Aorta (tissue), 5 donors: Measurements from ENCODE around the gene UMODL1. TPM values are rescaled to one million over a fixed set of nuclear protein-coding genes. Genes with fewer than 3 reads are reported as not detected.

Experiments
- ATAC-seq: fragments of 200-7000 bp; cut with Tn5 transposase; one replicate; pipeline ENCODE4 v1.9.1; 2022; ENCODE audit warnings: moderate library complexity; ENCODE audit not compliant: low FRiP score
- DNase-seq, 2 donors: peaks; one replicate each; pipeline ENCODE4 v3.0.0-alpha.2; 2020
- H3K27ac ChIP-seq, 2 donors: one replicate each; pipeline ENCODE4 v1.5.1; 2013; ENCODE audit warnings: low read length in 2 of 2, mild to moderate bottlenecking in 2 of 2, moderate library complexity in 2 of 2, control low read depth in 1 of 2, inconsistent platforms in 1 of 2, low read depth in 1 of 2
- H3K27me3 ChIP-seq, 2 donors: one replicate each; pipeline ENCODE4 v1.6.1; 2013; ENCODE audit warnings: control low read depth in 1 of 2, low read length in 1 of 2, mild to moderate bottlenecking in 1 of 2, moderate library complexity in 1 of 2; ENCODE audit not compliant: insufficient read depth in 2 of 2, control insufficient read depth in 1 of 2
- H3K36me3 ChIP-seq, 2 donors: one replicate each; pipeline ENCODE4 v1.6.1; 2013; ENCODE audit warnings: control low read depth in 1 of 2, low read length in 1 of 2, mild to moderate bottlenecking in 1 of 2; ENCODE audit not compliant: insufficient read depth in 2 of 2, control insufficient read depth in 1 of 2
- H3K4me1 ChIP-seq, 2 donors: one replicate each; pipeline ENCODE4 v1.6.1; 2013; ENCODE audit warnings: low read length in 2 of 2, control low read depth in 1 of 2, mild to moderate bottlenecking in 1 of 2, moderate library complexity in 1 of 2; ENCODE audit not compliant: insufficient read depth in 2 of 2, control insufficient read depth in 1 of 2
- H3K4me3 ChIP-seq, 2 donors: one replicate each; pipeline ENCODE4 v1.5.1; 2013; ENCODE audit warnings: low read length in 2 of 2, control low read depth in 1 of 2, mild to moderate bottlenecking in 1 of 2
- H3K9me3 ChIP-seq: one replicate; pipeline ENCODE4 v1.6.1; 2013; ENCODE audit warnings: mild to moderate bottlenecking, low read length; ENCODE audit not compliant: control insufficient read depth
- WGBS, 2 donors: extraction: QIAGEN DNeasy Blood & Tissue Kit; methylation state at CpG; one replicate each; pipeline ENCODE4 v1.1.7; 2013; 5-methylcytosine and 5-hydroxymethylcytosine counted together
- intact Hi-C, 2 donors: fragments of 100-400 bp; cut with DNase I; formaldehyde crosslinking; loops; one replicate each; pipeline versions ENCODE4 v1.14.2 to v1.15.0; 2022
- polyA plus RNA-seq, 2 donors: library from polyadenylated mRNA; stranded (reverse); fragments of 200-250 nt; gene quantifications; one replicate each; pipeline ENCODE4 v1.2.3, GENCODE V29; 2013
- total RNA-seq, 2 donors: library from RNA; stranded (reverse); fragmentation: NEBNext Ultra II Directional; extraction: Animal tissue kit (Norgen Biotek cat#: 25700); gene quantifications; one replicate each; pipeline ENCODE4 v1.2.1, GENCODE V29; 2021
- donor health status: healthy with polysubstance abuse.
- donor health status: Bipolar disorder and iron deficiency.
- donor health status: DM: no; HTN: no; CAD: no.
- donor health status: DM: no; HTN: no; CAD: no.
- donor health status: DM: yes; HTN: yes; CAD: no.

Gene UMODL1
- total and polyA plus RNA-seq, 4 donors = 0.45 TPM; not detected in 3

DNA sequence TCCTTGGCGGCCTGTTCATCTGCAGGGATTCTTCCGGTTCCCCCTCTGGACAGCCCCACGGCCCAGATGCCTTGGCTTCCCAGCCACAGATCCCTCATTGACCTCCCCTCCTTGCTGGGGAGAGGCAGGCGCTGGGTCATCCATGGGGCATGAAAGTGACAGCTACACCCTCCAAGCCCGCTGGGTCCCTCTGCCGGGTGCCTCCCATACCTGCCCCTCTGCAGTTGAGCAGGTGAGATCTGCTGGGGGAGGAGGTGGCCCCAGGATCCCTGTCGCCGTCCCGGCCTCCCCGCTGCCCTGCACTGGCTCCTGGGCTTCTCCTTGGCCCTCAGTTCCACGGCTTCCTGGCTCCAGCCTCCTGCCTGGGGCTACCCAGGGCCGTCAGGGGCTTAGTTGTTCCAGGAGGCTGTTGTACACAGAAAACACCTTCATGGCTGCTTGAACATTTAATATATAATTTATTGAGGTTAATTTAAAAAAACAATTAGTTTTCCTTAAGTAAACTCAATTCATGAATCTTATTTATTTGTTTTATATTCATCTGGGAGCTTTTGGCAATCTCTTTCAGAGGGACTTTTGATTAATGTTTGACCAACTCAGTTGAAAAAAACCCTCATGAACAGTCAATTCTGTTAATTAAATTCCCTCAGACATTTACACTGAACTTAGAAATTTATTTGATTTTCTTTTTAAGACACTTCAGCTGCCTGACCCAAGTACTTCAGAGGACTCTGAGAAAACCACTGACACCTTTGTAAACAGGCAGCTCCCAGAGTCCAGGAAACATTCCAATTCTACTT is 80.2 kb downstream of the UMODL1 start:
- Histone ChIP-seq H3K4me3 (no peak overlapping the region), H3K27ac (no peak overlapping the region), H3K9me3 (no peaks in the 10 kb centered on the region), H3K27me3 (no peaks in the 10 kb centered on the region), H3K4me1 (no peaks in the 10 kb centered on the region), H3K36me3 (no peaks in the 10 kb centered on the region)
- ATAC-seq (no peak), DNase-seq (no peak)
- intact Hi-C loops = no loop called here
- WGBS, 2 donors = 71 to 76% methylated on average over 12 of the region's 12 CpGs

DNA sequence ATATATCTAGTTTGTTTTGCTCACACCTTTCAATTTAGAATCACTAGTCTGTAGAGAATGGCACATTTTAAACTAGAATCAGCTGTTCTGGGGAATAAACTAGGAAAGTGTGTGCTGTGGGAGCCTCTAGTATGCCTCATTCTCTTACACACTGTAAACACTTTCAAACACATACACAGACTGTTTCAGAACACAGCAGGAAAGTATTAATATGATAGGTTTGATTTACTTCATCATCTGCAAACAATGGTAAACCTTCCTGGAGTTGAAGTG is 80.8 kb downstream of the UMODL1 start:
- Histone ChIP-seq H3K4me1 (no peaks in the 10 kb centered on the region), H3K36me3 (no peaks in the 10 kb centered on the region), H3K9me3 (no peaks in the 10 kb centered on the region), H3K27me3 (no peaks in the 10 kb centered on the region), H3K27ac (no peak overlapping the region), H3K4me3 (no peak overlapping the region)
- intact Hi-C loops = no loop called here
- ATAC-seq (no peak), DNase-seq (no peak)

DNA sequence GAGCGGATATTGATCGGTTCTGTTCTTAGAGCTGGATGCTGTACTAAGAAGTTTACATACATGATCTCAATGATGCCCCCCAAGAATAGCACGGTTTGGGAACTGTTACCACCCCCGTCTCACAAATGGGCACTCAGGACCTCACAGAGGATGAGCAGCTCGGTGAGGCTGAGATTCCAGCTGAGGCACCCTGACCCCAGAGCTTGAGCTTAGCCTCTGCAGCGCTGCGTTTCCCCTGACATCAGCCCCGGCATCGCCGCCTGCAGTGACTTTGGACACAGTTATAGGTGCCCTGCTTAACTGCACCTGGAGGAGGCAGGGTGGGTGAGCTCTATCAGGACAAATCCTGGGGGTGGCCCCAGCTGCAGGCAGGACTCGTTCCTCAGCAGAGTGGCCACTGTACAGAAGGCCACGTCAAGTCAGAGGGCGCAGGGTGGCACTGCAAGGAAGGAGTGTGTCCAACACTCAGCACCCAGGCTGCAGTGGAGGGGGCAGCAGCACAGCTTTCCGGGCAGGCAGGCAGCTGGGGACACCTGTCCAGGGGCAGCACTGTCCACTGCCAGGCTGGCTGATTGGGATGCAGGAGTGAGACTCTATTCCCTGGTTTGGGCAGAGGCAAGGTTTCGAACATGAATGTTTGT is 82.0 kb downstream of the UMODL1 start:
- no peak overlapping the region for H3K4me3 ChIP-seq
- DNase-seq = no peak
- H3K9me3 ChIP-seq = no peaks in the 10 kb centered on the region
- no peak for ATAC-seq
- no peaks in the 10 kb centered on the region for H3K27me3 ChIP-seq
- 91 to 93% methylated on average over 15 of the region's 15 CpGs for WGBS, 2 donors
- no peaks in the 10 kb centered on the region for H3K36me3 ChIP-seq
- intact Hi-C loops = no loop called here
- H3K27ac ChIP-seq = no peak overlapping the region
- H3K4me1 ChIP-seq = no peaks in the 10 kb centered on the region

DNA sequence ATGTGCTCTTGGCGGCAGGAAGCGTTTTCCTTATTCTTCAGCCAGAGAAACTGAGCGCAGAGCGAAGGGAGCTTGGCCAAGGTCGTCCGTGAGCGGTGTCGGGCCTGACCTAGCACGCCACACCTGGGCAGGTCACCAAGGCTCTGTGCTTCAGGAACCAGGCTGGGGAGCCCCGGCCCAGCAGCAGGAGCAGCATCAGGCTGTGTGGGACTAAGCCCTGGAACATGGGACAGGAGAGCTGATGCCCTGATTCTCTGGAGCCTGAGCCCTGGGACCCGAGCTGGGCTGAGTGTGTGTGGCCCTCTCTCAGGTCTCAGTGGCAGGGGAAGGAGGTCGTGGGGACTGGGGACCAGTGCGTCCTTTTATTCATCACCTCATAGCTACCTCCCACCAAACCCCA is 82.6 kb downstream of the UMODL1 start:
- 88 to 90% methylated on average over 13 of the region's 13 CpGs for WGBS, 2 donors
- Histone ChIP-seq H3K27ac (no peak overlapping the region), H3K4me1 (no peaks in the 10 kb centered on the region), H3K27me3 (no peaks in the 10 kb centered on the region), H3K36me3 (no peaks in the 10 kb centered on the region), H3K4me3 (no peak overlapping the region), H3K9me3 (no peaks in the 10 kb centered on the region)
- intact Hi-C loops = no loop called here
- no peak for DNase-seq
- no peak for ATAC-seq

DNA sequence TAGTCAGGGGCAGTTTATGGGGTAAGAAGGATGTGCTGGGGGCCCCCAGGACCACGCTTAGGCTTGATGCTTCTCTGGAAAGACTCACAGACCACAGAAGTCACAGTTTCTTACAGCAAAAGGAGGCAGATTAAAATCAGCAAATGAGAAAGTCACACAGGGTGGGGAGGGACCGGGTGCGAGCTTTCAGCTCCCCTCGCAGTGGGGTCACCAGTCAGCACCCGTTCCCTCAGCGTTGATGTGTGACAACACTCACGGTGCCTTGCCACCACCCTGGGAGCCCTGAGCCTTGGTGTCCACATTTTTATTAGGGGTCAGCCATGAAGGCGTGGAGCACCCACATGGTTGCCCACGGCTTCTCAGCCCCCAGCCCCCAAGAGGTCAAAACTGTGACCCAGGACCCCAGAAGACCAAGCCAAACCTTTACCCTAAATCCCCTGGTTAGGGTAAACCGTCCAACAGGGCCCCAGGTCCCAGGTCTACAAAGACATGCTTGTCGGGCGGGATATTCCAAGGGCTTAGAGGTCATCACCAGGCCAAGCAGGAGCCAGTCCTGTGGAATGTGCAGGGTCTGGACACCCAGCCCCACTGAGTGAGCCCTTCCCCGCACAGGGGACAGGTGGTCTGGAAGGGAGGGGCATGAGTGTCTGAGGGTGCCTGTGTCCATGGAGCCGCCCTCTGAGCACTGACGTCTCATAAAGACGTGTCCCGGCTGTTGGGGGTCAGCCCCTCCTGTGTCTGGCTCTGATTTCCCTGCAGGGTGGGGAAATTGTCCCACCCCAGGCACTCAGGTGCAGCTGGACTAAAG is 83.3 kb downstream of the UMODL1 start:
- WGBS, 2 donors = 86 to 90% methylated on average over 17 of the region's 17 CpGs

DNA sequence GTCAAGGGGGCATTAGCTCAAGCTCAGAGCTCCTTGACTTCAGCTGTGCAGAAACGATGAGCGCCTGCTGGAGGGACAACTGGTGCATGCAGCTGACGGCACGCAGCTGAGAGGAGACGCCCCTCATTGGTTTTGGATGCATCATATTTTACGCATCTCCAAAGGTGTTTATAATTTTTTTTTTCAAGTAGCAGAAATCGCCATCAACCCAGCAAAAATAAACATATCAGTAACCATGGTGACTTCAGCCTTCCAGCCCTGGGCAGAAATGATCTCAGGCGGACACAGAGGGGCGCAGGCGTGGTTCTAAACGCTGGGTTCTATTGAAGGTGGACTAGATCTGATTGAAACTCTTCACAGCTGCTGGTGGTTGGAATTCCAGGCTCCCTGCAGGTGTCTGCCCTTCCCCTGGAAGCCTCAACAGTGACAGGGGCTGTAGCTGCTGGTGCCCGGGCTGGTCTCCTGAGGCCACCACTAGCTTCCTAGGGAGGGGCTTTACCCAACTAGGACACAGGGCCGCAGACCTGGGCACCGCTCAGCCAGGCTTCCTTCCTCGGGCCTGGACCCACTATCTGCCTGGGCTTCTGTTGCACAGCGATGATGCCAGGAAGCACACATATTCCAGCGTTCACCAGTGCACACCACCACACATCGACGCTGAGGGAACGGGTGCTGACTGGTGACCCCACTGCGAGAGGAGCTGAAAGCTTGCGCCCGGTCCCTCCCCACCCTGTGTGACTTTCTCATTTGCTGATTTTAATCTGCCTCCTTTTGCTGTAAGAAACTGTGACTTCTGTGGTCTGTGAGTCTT is 84.1 kb downstream of the UMODL1 start:
- 83 to 87% methylated on average over 23 of the region's 23 CpGs for WGBS, 2 donors
- no peaks in the 10 kb centered on the region for H3K36me3 ChIP-seq
- intact Hi-C loops = no loop called here
- DNase-seq = no peak
- no peak overlapping the region for H3K27ac ChIP-seq
- H3K9me3 ChIP-seq = no peaks in the 10 kb centered on the region
- H3K4me1 ChIP-seq = no peaks in the 10 kb centered on the region
- no peak overlapping the region for H3K4me3 ChIP-seq
- ATAC-seq = no peak
- H3K27me3 ChIP-seq = no peaks in the 10 kb centered on the region

More for the DNA sequence above, 83.3 kb downstream of the UMODL1 start:
- DNase-seq (no peak), ATAC-seq (no peak)
- H3K36me3 ChIP-seq = no peaks in the 10 kb centered on the region
- no peaks in the 10 kb centered on the region for H3K9me3 ChIP-seq
- H3K27me3 ChIP-seq = no peaks in the 10 kb centered on the region
- no peaks in the 10 kb centered on the region for H3K4me1 ChIP-seq
- no peak overlapping the region for H3K4me3 ChIP-seq
- intact Hi-C loops = no loop called here
- no peak overlapping the region for H3K27ac ChIP-seq

DNA sequence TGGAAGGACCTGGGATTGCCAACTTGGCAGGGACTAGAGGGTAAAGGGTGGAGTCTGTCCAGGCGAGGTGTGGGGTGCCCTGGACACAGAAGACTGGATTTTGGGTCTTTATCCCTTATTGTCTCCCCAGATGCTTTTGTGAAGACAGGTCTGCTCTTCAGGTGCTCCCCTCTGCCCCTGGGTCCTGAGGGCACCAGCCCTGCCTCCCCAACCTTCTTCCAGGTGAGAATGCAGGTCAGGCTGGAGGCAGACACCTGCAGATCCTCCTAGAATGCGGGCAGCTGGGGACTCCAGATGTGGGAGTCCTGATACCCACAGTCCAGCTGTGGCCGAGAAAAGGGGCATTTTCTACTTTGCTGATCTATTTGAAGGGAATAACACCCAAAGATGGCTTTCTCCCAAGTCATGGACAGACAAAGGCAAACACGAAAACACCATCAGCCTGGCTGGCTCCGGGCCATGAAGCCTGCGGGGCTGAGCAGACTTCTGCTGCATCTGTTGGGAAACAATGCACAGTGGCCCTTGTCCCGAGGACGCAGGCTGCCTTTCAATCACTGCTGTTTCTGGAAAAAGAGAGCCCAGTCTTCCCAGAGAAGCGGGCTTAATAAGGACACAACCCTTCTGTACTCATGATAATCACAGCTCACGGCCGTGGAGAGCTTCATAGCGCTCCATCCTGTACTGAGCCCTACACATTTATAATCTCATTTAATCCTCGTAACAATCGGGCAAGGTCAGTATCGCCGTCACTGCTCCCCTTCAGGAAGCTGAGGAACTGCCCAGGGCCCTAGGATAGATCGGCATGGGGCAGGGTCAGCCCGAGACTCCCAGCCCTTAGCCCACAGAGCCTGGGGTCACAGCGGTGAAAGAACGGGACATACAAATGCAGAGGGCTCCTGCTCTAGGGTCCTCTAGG is 85.8 kb downstream of the UMODL1 start:
- DNase-seq (no peak), ATAC-seq (no peak)
- H3K27ac ChIP-seq = no peak overlapping the region
- no peaks in the 10 kb centered on the region for H3K36me3 ChIP-seq
- intact Hi-C loops = no loop called here
- no peaks in the 10 kb centered on the region for H3K4me1 ChIP-seq
- no peaks in the 10 kb centered on the region for H3K9me3 ChIP-seq
- WGBS, 2 donors = 69% methylated on average over 20 of the region's 20 CpGs
- H3K27me3 ChIP-seq = no peaks in the 10 kb centered on the region
- no peak overlapping the region for H3K4me3 ChIP-seq
